T-helper 22 cell (primary cell): ENCODE data around the gene SMU1.

ENCODE experiments used
- DNase-seq: peaks from one replicate; pipeline ENCODE4 v3.0.0-alpha.2; 2020; ENCODE audit warnings: low read depth

The SMU1 gene

DNA sequence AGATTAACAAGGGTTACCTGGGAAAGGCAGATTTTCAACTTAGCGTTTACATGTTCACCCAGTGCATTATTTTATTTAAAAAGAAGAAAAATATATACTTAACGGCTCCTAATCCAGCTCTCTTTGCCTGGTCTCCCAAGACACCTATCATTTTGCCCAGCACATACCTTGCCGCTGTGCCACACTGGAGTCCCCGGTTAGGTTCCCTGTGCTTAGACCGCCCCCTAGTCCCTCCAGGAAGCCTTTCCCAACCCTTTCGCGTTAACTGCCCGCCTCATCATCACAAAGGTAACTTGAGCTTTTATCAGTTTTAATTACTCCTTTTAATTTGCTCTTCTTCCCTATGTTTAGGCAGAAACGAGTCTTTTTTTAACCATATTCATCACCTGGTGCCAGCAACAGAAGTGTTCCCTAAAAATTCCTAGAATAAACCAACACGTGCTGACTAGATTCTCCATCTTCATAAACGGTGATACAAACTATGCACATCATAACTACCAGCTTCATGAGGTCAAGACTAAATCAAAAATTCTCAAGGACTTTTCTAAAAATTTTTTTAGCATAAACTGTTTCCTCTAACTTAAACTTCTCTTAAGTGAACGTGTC lies 31.7 kb downstream of the SMU1 start:
- DNase-seq: no peak

- DNase-seq: peak; percentile 52
Measured at GRCh38 chr9:33044162-33044673, 32.3 kb downstream of the SMU1 start.

DNA sequence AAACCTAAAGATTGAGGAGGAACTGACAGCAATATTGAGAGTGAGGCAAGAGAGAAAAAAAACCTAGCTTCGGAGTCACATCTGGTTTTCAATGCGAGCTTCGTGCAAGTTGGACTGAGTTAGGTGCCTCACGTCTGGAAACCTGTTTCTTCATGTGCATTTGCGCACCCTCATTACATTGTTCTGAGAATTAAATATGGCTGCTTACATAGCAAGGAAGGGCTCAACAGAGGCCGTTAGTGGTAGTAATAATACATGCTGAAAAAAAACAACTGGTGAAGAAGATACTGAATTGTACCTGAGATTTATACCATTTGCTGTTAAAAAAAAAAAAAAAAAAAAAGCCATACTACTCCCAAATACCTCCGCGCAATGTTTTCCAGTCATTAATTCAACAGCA lies 32.8 kb downstream of the SMU1 start:
- no peak for DNase-seq

DNA sequence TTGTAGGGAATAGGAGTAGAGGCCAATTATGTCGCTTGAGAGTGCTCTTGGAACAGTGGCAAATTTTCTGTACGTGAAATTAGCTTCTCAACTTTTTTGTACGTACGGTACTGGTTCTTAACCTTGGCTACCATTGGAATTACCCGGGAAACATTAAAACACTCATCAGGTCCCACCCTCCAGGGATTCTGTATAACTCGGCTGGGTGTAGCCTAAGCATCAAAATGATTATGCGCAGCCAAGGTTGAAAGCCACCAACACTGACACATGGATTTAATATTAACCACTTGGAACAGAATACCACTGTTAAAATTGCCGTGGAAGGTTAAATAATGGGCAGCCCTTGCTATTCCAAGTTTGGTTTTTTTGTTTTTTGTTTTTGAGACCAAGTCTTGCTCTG lies 34.0 kb downstream of the SMU1 start:
- no peak for DNase-seq

GRCh38 chr9:33041432-33042188 lies 34.9 kb downstream of the SMU1 start:
- DNase-seq: no peak

DNA sequence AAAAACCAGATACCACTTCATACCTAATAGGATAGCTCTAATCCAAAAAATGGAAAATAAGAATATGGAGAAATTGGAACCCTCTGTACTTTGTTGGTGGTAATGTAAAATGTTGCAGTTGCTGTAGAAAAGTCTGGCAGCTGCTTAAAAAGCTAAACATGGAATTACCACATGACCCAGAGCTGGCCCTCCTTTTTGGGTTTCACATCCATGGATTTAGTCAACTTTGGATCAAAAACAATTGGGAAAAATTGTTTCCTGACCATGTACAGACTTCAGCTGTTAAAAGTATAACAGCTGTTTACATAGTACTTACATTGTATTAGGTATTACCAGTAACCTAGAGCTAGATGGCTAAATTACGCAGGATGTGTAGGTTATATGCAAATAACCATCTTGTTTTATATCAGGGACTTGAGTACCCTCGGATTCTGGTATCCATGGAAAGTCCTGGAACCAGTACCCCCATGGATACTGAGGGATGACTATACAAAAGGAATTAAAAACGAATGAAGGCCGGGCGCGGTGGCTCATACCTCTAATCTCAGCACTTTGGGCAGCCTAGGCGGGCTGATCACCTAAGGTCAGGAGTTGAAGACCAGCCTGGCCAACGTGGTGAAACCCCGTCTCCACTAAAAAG lies 35.6 kb downstream of the SMU1 start:
- DNase-seq: no peak

GRCh38 chr9:33032865-33033264 lies 43.6 kb downstream of the SMU1 start:
- no peak for DNase-seq

GRCh38 chr9:33032292-33032691 lies 44.2 kb downstream of the SMU1 start:
- DNase-seq: no peak

GRCh38 chr9:33030285-33030684 lies 46.2 kb downstream of the SMU1 start:
- DNase-seq: no peak

DNA sequence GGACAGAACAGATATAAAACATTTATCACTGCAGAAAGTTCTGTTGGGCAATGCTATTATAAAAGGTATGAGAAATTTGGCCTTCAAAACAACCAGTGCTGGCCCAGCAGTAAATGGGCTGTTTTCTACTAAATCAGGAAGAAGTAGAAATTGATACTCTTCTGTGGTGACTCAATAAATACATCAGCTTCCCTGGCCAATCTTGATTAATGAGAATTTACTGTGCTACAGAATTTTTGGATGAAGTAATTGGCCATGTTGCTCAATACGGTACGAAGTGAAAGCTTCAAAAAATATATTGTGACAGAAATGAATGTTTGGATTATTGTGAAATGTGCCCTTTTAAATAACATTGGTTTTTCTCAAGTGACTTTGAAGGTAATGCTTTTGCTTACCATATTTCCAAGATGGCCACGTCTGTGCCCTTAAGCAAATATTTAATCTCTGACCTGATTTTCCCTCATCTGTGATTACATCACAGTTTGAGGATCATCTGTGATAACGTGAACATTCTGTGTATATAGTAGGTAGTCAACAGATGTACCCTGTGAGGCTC lies 47.2 kb downstream of the SMU1 start:
- no peak for DNase-seq

GRCh38 chr9:33025572-33026342 lies 50.7 kb downstream of the SMU1 start:
- peak; percentile 74 for DNase-seq

DNA sequence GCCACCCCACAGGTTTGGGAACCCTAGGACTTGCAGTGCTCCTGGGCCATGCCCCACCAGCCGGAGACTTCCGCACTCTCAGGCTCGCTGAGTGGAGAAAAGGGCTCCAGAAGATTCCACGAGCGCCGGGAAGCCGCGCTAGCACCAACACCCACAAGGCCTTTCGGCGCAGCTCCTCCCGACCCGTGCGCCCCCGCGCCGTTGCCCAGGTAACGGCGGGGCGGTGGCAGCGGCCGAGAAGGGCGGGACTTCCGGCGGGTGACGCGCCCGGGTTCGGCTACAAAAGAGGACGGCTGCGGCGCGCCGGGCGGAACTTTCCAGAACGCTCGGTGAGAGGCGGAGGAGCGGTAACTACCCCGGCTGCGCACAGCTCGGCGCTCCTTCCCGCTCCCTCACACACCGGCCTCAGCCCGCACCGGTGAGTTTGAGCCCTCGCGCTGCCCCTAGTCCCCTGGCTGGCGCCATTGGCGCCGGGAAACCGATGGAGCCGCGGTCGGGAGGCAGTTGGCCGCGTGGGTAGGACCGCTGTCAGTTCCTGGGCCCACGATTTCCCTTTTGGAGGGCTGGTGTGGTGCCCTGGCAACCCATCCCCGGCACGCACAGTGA lies 51.4 kb downstream of the SMU1 start, which contains the start of gene DNAJA1:
TSS of gene DNAJA1 (plus strand) at position 308 of the 606 bp plus-strand sequence. CDS start 1,212 bp downstream, outside the sequence.
- peak; percentile 90 for DNase-seq

DNA sequence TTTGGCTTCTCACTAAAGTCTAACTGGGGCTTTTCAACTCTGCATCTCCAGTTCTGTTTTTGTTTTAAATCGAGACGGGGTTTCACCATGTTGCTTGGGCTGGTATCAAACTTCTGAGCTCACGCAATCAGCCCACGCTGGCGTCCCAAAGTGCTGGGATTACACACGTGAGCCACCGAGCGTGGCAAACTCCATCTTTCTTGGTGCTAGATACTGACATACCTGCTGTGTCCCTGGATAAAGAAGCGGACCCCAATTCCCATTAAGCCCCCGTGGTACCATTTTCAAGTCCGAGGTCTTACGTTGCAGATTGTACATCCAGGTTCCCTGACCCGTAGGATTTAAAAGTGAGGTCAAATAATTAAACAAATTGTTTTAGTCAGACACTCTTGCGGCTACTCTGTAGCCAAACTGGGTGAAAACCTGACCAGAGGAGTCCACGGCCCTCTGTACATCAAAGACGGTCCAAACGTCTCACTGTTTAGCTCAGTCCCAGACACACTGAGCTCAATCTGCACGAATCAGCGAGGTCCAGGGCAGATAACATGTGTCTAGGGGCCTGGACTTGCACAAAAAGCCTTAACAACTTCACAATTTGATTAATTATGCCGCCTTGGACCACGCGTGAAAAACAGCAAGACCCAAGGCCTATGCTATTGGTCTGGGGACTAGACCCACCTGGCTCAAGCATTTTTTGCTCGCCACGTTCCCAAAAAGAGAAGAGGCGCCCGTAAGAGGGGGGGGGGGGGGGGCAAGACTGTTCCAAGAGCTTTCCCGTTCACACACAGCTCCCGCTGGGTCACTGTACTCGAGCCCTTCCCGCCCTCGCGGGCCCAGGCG lies 52.1 kb downstream of the SMU1 start:
- no peak for DNase-seq

DNA sequence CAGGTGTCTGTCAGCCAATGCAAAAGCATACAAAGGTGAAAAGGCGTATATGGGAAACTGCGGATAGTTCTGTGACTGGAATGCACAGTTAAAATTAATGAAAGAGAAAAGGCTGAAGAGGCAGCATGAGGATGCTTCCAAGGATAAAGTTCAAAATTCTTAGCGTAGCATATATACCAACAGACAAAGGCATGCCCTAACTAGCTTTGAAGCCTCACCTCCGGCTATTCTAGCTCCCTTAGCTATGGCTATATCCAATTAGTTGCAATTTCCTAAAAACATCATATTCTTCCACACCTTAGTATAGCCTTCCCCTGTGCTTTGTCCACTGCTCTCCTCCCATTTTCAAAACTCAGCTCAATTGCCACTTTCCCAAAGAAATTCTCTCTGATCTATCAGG lies 52.8 kb downstream of the SMU1 start:
- no peak for DNase-seq

DNA sequence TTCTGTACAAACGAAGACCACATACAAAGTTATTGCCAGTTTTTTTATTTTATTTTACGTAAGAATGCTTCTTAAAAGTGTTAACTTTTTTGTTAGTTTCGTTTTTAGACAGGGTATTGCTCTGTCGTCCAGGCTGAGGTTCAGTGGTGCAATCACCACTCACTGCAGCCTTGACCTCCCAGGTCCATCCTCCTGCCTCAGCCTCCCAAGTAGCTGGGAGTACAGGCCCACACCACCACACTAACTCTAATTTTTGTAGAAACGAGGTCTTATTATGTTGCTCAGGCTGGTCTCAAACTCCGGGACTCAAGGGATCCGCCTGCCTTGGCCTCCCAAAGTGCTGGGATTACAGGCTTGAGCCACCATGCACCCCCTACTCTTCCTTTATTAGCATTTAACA lies 53.7 kb downstream of the SMU1 start:
- no peak for DNase-seq

- DNase-seq: no peak
Measured at GRCh38 chr9:33022303-33022702, 54.2 kb downstream of the SMU1 start.

DNA sequence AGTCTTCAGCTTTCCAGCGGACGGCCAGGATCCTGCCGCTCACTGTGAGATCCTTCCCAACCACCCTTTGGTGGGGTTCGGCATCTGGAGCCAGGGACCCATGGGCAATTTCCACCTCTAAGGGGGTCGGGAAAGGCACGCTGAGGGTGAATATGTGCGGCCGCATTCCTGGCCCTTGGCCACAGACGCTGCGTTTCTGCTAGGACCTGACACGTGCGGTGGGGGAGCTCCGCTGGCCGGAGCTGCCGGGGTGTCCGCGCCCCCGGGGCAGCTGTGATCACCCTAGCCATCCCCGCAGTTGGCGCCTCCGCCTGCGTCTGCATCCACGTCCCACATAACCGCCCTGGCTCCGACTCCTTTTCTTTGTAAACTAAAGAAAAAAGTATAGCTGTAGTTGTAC lies 56.7 kb downstream of the SMU1 start:
- DNase-seq: no peak

DNA sequence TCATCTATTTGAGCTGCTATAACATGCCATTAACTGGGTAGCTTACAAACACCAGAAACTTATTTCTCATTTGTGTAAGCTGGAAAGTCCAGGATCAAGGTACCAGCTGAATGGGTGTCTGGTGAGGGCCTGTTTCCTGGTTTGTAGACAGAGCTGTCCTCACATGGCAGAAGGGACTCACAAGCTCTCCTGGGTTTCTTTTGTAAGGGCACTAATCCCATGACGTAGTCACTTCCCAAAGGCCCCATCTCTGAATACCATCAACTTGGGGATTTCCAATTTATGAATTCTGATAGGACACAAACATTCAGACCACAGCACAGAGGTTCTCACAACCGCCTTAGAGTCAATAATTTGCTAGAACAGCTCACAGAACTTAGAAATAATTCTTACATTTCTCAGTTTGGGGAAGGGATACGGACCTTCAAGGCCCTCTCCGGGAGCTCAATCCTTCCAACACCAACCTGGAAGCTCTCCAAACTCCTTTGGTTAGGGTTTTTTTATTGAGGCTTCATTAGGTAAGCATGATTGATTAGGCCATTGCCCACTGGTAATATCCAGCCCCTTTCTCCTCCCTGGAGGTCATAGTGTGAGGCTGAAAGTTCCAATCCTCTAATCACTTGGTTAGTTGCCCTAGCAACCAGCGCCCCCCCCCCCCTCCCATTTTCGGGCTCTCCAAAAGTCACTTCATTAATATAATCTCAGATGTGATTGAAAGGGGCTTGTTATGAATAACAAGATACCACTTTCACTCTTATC lies 59.0 kb downstream of the SMU1 start:
- no peak for DNase-seq

- no peak for DNase-seq
Measured at GRCh38 chr9:33014665-33015014, 61.8 kb downstream of the SMU1 start.
